Stimulated activated CD4-positive, alpha-beta T cell treated with anti-CD3 and anti-CD28 coated beads, Interleukin-4, amount 100 ng/mL, for 24 hours (primary cell): ENCODE results near the gene PRODH2.
"Not testable (repeated sequence)": the region's sequence is repeated elsewhere in the genome, so short reads cannot be mapped to it uniquely, and the experiment has no call there.

Experiments
- DNase-seq: peaks from one replicate; pipeline ENCODE4 v3.0.0-alpha.2; 2020

PRODH2 gene

DNA sequence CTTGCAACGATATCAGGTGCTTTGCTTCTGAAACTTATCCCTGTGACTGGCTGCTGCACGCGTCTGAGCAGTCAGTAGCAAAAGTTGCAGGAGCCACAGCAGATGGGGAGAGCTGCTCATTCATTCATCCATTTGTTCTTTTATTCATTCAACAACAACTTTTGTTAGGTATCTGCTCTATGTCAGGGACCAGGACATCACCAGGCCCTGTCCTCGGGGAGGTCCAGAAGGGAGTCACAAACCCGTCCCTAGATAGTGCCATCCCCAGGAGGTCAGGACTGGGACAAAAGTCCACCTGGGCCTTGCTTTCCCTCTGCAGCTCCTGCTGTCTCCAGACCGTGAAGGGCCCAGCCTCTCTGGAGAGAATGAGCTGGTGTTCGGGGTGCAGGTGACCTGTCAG, 34.7 kb downstream of the PRODH2 start:
- no peak for DNase-seq

GRCh38 chr19:35777086-35777841, 35.4 kb downstream of the PRODH2 start:
- DNase-seq = no peak

DNA sequence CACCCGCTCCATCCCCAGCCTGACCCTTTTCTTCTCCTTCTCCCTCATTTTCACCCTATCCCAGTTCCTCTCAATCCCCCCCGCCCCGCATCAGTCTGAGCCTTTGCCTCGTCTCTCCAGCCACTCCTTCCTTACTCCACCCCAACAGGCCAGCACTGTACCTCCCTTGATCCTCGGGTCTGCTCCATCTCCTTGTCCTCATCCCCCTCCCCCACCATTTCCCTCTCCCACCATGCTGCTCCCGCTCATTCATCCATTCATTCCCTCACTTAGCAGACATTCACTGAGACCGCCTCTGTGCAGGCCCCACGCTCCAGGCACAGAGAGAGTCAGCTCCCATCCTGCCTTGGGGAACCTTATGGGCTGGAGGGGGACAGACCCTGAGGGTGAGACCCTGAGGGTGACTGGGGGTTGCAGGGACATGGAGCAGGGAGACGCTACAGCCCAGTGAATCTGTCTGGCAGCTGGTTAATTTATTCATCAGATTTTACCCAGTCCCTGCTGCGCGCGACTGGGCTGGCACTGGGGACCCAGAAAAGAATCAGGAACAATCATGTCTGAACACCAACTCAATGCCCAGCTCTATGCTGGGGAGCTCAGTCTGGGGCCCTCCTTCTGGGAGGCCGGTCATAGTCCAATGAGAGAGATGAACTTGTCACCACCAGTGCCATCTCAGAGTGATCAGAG, 36.4 kb downstream of the PRODH2 start:
- no peak for DNase-seq

DNA sequence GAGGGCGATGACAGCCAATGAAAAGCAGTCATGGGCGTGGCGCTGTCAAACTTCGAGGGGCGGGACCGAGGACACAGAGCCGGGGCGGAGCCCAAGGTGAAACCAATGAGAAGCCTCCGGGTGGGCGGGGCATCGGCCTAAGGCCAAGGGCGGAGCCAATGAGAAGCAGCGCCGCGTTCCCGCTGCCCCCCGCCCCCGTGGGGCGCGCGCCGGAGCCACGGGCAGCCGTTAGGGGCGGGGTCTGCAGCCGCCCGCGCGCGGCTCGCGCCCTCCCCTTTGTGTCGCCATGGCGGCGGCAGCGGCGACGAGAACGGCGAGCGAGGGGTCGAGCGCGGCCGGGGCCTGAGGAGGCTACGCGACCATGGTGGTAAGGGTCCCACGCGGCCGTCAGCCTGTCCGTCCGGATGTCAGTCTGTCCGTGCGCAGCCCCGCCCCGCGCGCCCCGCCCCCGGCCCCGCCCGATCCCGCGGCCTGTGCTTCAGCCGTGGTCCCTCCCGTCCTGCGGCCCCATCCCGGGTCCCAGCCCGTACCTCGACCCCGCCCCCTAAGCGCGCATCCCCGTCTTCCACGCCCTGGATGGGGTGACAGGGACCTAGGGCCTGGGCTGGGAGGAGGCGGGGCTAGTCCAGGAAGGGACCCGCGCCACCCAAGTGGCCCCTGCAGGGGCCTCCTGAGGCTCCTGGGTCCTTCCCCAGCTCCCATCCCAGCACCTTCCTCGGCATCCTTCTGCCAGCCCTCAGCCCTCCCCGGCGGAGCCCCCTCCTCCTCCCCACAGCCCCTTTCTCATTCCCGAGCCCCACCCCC, 37.1 kb downstream of the PRODH2 start, which contains the start of gene ARHGAP33:
TSS of gene ARHGAP33 (plus strand) at position 267 of the 804 bp plus-strand sequence. CDS start at position 362, 95 bp downstream.
- DNase-seq = peak; percentile 99

- no peak for DNase-seq
Measured at GRCh38 chr19:35775046-35775297, 37.7 kb downstream of the PRODH2 start.

- DNase-seq = no peak
Measured at GRCh38 chr19:35774274-35775045, 38.2 kb downstream of the PRODH2 start.

DNA sequence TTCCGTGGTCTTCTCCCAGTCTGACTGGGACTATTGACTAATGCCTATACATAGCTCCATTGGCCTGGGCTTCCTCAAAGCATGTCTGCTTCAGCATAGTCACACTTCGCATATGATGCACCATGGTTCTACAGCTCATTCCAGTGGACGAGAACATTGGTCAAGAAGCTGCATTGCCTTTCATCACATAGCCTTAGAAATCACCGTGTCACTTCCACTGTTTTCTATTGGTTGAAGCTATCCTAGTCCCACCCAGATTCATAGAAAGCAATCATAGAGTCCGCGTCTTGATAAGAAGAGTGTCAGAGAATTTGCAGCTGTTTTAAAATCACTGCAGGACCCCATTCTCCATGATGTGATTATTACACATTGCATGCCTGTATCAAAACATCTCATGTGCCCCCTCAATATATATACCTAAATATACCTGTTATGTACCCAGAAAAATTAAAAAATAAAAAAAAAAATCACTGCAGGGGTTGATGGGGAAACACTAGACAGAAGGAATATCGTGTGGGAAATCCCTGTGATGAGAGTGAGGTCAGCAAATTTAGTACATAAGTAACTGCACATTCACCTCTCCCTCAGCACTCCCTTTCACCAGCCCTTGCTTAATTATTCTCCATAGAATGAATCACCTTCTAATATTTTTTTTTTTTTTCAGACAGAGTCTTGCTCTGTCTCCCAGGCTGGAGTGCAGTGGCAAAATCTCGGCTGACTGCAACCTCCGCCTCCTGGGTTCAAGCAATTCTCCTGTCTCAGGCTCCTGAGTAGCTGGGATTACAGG, 39.4 kb downstream of the PRODH2 start:
- no peak for DNase-seq

DNA sequence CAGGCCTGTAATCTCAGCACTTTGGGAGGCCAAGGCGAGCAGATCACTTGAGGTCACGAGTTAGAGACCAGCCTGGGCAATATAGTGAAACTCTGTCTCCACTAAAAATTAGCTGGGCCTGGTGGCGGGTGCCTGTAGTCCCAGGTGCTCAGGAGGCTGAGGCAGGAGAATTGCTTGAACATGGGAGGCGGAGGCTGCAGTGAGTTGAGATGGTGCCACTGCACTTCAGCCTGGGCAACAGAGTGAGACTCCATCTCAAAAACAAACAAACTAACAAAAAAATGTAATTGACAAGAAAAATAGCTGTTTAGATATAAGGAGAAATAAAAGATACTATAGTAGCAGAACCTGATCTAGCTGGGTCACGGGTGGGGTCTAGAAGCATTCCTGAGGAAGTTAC, 40.3 kb downstream of the PRODH2 start:
- not testable (repeated sequence) for DNase-seq

DNA sequence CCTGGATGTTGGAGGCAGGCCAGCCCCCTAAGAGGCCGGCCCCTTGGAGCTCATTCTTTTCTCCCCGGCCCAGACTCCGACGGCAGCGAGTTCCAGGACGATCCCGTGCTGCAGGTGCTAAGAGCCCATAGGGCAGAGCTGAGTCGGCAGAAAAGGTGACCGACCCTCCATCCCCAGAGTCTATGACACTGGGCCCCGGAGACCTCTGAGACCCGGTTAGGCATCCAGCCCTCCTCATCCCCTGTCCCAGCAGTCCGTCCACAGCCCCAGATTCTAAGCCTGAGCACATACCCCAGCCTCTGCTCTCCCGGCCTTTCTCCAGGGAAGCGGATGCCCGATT, 44.6 kb downstream of the PRODH2 start:
- no peak for DNase-seq

- no peak for DNase-seq
Measured at GRCh38 chr19:35767288-35768081, 45.2 kb downstream of the PRODH2 start.

DNA sequence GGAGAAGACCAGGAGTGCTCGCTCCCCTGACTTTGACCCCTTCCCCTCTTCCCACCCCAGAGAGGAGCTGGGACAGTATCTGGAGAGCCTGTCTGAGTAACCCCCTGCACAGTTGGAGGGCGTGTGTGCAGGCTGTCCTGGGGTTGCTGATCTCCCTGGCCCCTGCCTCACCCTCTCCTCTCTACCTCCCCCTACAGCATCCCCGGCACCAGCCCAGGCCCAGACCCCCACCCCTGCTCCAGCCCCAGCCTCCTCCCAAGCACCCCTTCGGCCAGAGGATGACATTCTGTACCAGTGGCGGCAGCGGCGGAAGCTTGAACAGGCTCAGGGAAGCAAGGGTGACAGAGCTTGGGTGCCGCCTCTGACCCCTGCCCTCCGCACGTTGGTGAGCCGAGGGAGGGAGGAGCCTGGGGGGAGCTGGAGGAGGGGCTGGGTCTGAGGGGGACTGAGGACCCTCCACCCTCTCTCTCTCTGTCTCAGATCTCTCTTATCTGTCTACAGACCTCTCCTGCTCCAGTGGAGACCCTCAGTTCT, 46.0 kb downstream of the PRODH2 start:
- DNase-seq = no peak

DNA sequence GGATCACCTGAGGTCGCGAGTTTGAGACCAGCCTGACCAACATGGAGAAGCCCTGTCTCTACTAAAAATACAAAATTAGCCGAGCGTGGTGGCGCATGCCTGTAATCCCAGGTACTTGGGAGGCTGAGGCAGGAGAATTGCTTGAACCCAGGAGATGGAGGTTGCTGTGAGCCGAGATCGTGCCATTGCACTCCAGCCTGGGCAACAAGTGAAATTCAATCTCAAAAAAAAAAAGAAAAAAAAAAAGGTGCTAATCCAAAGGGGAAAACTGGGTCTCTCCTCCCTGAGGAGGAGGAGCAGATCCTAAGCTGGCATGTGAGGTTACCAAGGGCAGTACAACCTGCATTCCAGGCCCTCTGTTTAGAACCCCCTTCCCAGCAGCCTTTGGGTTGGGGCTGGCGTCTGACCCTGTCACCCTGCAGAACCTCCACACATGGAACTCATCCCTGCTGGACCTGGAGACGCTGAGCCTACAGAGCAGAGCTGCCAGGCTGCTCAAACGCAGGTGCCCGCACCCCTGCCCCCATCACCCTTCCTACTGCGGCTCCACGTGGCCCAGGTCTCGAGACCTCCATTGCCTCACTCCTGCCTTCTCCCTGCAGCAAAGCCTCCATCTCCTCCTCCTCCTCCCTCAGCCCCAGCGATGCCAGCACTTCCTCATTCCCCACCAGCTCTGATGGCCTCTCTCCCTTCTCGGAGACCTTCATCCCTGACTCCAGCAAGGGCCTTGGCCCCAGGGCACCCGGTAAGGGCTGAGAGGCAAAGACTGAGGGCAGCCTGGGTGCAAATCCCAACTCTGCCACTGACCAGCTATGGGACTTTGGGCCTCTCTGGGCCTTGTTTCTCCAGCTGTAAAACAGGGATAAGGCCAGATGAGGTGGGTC, 48.0 kb downstream of the PRODH2 start:
- DNase-seq = no peak

- DNase-seq = no peak
Measured at GRCh38 chr19:35760711-35761349, 51.8 kb downstream of the PRODH2 start.

DNA sequence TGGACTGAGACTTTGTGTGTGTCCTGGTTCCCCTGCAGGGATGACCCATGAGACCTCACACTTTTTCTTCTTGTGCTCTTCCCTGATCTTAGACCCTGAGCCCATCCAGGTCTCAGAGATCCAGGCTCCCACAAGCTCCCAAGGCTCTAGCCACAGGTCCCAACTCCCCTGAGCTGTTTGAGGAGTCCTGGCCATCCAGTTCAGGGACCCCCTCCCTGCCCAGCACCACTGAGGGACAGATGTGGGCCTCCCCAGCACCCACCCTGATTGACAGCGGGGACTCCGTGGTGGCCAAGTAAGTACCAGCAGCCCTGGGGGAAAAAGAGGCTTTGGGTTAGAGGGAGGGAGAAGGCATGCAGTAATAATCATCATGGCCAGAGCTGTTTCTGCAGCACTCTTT, 52.9 kb downstream of the PRODH2 start:
- no peak for DNase-seq

DNA sequence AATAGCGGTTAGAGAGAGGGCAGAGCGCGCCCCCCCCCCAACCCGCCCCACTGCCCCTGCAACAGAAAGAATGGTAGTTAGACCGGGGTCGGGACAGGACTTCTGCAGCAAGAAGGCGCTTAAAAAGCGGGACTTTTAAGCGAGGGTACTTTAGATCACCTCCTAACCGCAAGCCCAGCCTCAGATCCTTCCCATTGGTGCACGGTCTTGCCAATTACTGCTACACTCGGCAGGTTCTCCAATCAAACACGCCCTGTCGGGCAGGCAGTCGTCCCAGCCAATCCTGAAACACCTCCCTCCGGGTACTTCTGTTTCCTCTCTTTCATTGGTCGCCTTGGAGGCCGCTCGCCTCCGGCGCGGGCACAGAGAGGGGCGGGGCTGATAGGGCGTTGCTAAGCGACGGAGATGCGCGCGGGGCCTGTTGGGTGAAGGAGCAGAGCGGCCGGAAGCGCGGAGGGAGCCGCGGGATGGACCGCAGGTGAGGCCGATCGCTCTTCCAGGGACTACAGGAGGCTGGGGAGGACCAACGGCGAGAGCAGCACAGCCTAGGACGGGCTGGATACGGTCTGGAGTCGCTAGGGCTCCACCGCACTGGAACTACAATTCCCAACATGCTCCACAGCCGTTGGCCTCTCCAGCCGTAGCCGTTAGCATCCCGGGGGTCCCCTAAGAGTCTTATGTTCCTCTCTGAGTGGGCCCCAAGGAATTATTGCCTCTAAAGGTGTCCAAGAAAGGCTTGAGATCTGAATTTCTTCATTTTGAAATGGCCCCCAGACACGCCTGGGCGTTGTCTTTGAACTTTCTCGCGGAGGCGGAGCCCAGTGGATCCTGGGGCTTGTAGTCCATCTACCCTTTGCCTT, 54.7 kb downstream of the PRODH2 start, which contains the start of gene PROSER3:
TSS of gene PROSER3 (plus strand) at position 428 of the 860 bp plus-strand sequence. CDS start at position 468, 40 bp downstream.
- DNase-seq = peak; percentile 98

DNA sequence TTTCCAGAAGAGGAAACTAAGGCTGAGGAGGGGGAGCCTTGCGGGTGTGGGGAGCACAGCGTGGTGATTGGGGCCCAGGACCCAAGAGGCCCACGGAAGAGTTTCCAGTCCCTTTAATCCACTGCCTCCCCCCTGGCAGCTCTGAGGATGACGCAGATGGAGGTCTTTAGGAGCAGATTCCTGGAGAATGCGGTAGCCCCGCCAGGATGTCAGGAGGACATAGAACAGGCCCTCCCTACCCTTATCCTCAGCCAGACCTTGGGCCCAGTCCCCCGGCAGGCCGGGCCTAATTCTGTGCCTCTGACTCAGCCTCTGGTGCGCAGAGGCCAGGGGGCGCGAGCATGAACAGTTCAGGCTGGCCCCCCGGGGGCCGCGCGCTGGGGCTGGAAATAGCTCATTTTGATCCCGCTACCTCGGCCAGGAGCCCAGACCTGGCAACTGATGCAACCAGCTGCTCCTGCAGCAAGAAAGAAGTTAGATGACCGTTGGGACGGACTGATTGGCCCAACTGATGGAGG, 55.4 kb downstream of the PRODH2 start:
- DNase-seq = no peak

GRCh38 chr19:35756377-35757230, 56.0 kb downstream of the PRODH2 start, which contains the start of gene HSPB6:
HSPB6 (minus strand) TSS chr19:35757029; CDS start chr19:35757008, 21 bp downstream.
- no peak for DNase-seq
